AG09309 (cell line): ENCODE results near the gene ANKRD44.

Experiments
- DNase-seq: peaks from one replicate; pipeline ENCODE4 v3.0.0-alpha.2; 2010; ENCODE audit warnings: low read depth
- H3K4me3 ChIP-seq: 2 replicates; pipeline ENCODE4 v1.5.1; 2011; ENCODE audit warnings: mild to moderate bottlenecking, low read depth, low read length, moderate library complexity; ENCODE audit not compliant: control insufficient read depth
- TF ChIP-seq, protein P1 (sequence below): IDR thresholded peaks from 2 replicates; pipeline ENCODE4 v1.5.1; 2011; ENCODE audit warnings: mild to moderate bottlenecking, low read depth, low read length, inconsistent platforms; ENCODE audit not compliant: insufficient read depth, control insufficient read depth; ENCODE audit errors: missing control alignments

The ANKRD44 gene

DNA sequence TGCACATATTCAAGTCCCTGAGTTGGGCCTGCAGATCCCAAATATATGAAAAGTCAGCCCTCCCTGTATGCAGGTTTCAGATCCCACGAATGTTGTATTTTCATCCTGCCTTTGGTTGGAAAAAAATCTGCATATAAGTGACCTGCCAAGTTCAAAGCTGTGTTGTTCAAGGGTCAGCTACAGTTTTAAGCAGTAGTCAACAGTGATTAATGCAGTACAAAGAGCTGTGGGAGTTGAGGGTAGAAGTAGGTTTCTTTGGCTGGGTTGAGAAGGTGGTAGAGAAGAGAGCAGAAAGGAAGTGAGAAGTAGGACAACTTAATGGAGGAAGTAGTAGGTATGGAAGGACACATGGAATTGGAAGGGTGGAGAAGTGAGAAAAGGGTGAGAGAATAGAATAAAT lies 127.9 kb downstream of the ANKRD44 start:
- TF ChIP-seq, protein P1, sequence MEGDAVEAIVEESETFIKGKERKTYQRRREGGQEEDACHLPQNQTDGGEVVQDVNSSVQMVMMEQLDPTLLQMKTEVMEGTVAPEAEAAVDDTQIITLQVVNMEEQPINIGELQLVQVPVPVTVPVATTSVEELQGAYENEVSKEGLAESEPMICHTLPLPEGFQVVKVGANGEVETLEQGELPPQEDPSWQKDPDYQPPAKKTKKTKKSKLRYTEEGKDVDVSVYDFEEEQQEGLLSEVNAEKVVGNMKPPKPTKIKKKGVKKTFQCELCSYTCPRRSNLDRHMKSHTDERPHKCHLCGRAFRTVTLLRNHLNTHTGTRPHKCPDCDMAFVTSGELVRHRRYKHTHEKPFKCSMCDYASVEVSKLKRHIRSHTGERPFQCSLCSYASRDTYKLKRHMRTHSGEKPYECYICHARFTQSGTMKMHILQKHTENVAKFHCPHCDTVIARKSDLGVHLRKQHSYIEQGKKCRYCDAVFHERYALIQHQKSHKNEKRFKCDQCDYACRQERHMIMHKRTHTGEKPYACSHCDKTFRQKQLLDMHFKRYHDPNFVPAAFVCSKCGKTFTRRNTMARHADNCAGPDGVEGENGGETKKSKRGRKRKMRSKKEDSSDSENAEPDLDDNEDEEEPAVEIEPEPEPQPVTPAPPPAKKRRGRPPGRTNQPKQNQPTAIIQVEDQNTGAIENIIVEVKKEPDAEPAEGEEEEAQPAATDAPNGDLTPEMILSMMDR: no peak
- no peak for DNase-seq

DNA sequence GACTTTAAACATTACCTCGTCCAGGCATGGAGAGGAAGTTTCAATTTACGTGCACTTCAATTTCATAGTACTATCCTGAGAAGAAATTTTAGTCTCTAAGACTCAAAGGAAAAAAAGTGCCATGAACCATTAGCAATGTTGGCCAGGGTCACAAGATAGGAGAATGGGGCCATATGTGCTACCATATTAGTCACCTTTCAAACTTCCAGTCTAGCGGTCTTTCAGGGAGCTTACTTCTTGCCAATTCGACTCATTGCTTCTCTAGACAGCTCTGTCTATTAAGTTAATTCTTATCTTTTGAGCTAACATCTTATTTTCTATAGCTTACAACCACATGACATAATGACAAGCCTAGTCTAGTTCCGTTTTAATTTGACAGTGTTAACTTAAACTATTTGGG lies 129.1 kb downstream of the ANKRD44 start:
- DNase-seq: no peak
- TF ChIP-seq, protein P1: no peak
- no peak overlapping the region for H3K4me3 ChIP-seq

More for the DNA sequence above, 127.9 kb downstream of the ANKRD44 start:
- H3K4me3 ChIP-seq: no peak overlapping the region

DNA sequence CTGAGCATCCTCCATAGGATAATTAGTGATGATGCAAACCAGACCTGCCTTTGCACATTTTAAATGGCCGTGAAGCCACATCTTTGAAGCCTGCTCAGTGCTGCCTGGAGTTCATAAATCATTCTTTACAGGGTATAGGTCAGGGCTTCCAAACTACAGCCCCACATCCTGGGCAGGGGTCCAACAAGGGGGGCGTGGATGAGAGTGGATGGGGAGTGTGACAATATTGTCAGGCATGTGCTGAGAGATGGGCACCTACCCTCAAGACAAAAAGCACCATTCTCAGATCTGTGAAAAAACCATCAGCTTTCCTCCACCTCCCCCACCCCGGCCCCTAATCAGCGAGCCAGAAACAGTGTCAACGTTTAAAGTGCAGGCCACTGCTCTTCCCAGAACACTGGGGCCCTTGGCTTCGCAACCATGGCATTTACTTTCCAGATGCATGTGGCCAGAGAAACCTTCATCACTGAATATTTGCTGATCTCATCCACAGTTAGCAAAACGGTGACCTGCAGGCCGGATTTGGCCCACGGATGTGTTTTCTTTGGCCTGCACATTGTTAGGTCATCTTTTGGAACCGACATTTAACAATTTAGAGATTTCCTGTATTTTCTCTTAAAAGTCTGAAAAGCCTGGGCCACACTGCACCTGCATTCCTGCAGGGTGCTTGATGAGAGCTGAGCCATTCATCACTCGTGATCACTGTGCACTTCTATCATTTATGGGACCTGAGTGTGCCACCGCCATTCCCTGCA lies 130.7 kb downstream of the ANKRD44 start:
- no peak for DNase-seq
- no peak overlapping the region for H3K4me3 ChIP-seq
- TF ChIP-seq, protein P1: no peak

DNA sequence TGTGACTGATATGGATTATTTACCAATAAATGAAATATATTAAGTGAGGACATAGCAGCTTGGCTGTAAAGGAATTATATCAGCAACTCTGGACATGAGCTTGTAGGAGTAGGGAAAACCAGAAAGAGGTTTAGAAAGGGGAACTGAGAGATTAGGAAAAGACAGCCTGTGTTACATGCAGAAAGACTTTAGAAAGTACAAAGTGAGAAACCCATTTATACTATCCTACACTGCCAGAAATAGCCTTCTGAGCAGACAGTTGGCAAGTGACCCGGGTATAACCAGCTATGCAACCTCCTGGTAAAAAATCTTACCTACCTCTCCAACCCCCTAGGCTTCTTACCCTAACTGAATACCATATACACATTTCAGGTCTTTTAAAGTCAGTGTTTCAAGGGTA lies 134.1 kb downstream of the ANKRD44 start:
- H3K4me3 ChIP-seq: no peak overlapping the region
- no peak for DNase-seq
- TF ChIP-seq, protein P1: no peak

DNA sequence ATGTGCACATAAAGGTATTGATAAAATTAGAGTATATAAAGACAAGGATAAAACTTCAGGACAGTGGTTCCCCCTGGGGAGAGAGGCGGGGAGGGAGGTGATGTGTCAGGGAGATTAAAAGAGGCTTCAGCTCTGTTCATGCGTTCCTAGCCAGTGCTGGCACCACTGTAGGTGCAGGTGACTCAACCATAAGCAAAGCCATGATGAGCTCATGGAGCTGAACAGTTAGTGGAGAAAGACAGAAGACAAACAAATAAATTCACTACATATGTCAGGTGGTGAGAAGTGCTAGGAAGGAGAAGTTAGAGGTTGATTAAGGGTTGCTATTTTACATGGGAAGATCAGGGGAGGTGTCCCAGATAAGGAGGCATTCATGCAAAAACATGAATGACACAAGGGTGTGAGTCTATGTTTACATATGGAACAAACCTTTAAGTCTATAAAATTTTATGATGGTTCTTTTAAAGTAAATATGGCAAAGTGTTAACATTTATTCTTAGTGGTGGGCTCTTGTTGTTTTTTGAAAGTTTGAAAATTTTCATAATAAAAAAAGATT lies 136.0 kb downstream of the ANKRD44 start:
- TF ChIP-seq, protein P1: no peak
- no peak overlapping the region for H3K4me3 ChIP-seq
- no peak for DNase-seq

DNA sequence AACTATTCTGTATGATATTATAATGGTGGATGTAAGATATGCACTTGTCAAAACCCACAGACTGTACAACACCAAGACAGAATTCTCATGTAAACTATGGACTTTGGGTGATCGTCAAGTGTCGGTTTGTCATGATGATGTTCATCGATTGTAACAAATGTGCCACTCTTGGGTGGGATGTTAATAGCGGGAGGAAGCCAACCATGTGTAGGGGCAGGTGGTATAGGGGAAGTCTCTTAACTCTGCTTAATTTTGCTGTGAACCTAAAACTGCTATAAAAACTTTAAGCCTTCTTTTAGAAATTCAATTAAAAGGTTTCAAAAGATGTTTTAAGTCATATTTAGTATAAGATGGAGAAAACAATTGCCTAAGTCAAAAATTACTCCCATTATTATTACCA lies 139.0 kb downstream of the ANKRD44 start:
- no peak overlapping the region for H3K4me3 ChIP-seq
- no peak for DNase-seq
- TF ChIP-seq, protein P1: no peak
